Caki2 (cell line): ENCODE results near the gene CFAP68. TPM values are rescaled to one million over a fixed set of nuclear protein-coding genes. Genes with fewer than 3 reads are reported as not detected.

ENCODE experiments used
- DNase-seq: peaks from one replicate; pipeline ENCODE4 v3.0.0-alpha.2; 2015; ENCODE audit warnings: low read depth
- in situ Hi-C: cut with HindIII; loops from 2 replicates; pipeline ENCODE4 v1.10.0; 2016; ENCODE audit warnings: low sequenced_read_pairs, low pct_unique_long_range_greater_than_20kb, mixed read lengths
- total RNA-seq: library from RNA; depleted of rRNA; stranded (reverse); fragments of >200 nt; shearing (Covaris generic); gene quantifications from 2 replicates; pipeline ENCODE4 v1.2.3, GENCODE V29; 2014; ENCODE audit warnings: low replicate concordance; rRNA removed

CFAP68 gene
- total RNA-seq, 1 experiment from 2014 or later = 39.5 TPM

GRCh38 chr11:111934306-111934705 lies 55.0 kb downstream of the CFAP68 start:
- DNase-seq = no peak
- in situ Hi-C loops = no loop called here

Other genes starting within 250 kb of the CFAP68 start
- gene PPP2R1B, start 113.2 kb upstream of the CFAP68 start, total RNA-seq = 4.7 and 17.1 TPM in 2 replicates
- gene ALG9, start 8.0 kb upstream of the CFAP68 start, total RNA-seq = 17.2 and 45.7 TPM in 2 replicates
- 0.30 and 2.1 TPM in 2 replicates for gene FDXACB1, start 376 bp upstream of the CFAP68 start, total RNA-seq
- gene CRYAB, start 32.2 kb downstream of the CFAP68 start, total RNA-seq = 0.78 and 2.4 TPM in 2 replicates
- 2.9 TPM in 1 of 2 replicates, not detected in the other for gene HSPB2, start 33.2 kb downstream of the CFAP68 start, total RNA-seq
- gene C11orf52, start 39.4 kb downstream of the CFAP68 start, total RNA-seq = 1.7 TPM in 1 of 2 replicates, not detected in the other
- 14.2 and 25.0 TPM in 2 replicates for gene DIXDC1, start 57.8 kb downstream of the CFAP68 start, total RNA-seq
- gene DLAT, start 145.9 kb downstream of the CFAP68 start, total RNA-seq = 28.1 and 35.0 TPM in 2 replicates
- gene PIH1D2, start 194.5 kb downstream of the CFAP68 start, total RNA-seq = 0.49 and 11.4 TPM in 2 replicates
- gene NKAPD1, start 194.8 kb downstream of the CFAP68 start, total RNA-seq = 13.2 and 19.8 TPM in 2 replicates
- 33.6 and 76.9 TPM in 2 replicates for gene TIMM8B, start 207.2 kb downstream of the CFAP68 start, total RNA-seq
- gene SDHD, start 207.3 kb downstream of the CFAP68 start, total RNA-seq = 75.6 and 140 TPM in 2 replicates